NOMO-1 treated with DMSO at 0.1 percent for 48 hours (cell line): ENCODE results near the gene KAZN.

Experiments used
- DNase-seq: peaks from one replicate; lab custom pipeline; 2025; ENCODE audit not compliant: unreplicated experiment; lab: John Stamatoyannopoulos, UW

The KAZN gene

DNA sequence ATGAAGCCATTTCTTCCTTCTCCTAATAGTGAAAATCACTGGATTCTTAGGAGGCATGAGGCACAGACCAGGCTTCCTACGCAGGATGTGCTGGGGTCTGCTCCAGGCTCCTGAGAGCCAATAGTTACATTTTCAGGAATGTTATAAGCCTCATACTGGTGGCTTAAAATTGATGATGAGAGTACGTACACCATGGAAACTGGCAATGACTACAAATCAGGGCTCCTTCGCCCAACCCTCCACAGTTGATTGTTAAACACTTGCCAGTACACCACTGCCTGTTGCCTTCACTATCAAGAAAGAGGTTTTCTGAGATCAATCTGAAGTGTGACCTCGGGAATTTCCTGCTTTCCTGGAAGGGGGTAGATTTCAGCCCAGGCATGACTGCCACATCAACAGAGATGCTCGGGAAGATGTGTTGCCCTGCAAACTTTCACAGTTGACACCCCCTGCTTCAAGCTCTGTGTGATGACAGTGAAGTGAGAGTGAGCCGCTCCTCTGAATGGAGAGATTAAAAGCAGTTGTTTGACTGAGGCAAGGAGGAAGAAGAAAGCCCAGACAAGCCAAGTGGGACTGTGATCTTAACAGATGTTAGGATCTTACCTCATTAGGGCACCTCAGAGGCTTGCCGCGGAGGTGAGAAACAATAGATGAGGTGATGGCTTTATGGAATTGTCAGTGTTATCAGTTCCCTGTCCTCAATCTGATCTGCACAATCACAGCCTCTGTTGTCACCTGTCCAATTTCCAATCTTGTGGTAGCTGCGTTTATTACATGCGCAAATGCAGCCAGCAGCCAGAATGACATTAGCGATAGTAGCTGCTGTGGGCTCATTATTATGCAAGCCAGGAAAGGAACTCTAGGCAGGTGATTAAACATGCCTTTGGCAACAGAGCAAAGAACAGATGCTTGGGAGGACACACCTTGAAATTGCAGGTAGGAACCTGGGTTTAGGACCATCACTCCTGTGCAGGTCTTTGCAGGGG, 277.3 kb downstream of the KAZN start:
- no peak for DNase-seq

DNA sequence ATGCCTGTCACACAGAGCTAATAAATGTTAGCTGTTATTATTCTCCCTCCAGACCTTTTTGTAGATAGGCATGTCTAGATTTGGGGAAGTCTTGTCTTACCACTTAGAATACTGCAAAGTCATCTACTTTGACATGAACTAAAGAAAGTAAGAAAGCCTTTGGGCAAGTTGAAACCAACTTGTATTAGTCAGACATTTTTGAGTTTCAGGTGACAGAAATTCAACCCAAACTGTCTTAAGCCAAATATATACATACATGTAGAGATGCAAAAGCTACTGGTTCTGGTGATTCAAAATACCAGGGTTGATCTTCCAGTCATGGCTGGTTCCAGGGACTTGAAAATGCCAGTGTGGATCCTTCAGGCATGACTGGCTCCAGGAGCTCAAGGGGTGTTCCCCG, 278.3 kb downstream of the KAZN start:
- no peak for DNase-seq

DNA sequence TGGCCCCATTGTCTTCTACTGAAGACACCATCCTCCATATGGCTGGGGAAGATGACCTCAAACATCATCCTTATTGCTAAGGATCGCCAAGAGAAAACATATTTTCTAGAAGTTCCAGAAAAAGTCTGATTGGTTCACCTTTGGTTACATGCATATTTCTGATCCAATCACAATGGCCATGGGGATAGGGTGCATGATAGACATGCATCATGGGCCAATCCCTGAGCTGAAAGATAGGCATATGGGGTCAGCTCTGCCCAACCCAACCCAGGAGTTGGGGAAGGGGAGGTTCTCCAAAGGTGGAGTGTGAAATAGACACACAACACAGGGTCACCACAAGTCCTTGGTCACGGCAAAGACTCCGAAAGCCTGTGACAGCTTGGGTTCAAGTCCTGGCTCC, 278.7 kb downstream of the KAZN start:
- no peak for DNase-seq

DNA sequence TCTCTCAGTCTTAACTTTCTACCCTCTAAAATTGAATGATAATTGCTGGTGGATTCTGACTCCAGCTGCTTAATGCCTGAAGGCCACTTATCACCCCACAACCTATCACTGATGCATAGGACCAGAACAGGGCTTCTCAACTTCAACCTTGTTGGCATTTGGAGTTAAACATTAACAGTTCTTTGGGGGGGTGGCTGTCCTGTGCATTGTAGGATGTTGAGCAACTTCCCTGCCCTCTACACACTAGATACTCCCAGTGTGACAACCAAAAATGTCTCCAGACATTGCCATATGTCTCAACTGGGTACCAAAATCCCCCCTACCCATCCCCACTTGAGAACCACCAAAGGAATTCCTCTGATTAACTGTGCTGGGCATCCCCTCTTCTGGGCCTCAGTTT, 279.6 kb downstream of the KAZN start:
- DNase-seq: no peak

DNA sequence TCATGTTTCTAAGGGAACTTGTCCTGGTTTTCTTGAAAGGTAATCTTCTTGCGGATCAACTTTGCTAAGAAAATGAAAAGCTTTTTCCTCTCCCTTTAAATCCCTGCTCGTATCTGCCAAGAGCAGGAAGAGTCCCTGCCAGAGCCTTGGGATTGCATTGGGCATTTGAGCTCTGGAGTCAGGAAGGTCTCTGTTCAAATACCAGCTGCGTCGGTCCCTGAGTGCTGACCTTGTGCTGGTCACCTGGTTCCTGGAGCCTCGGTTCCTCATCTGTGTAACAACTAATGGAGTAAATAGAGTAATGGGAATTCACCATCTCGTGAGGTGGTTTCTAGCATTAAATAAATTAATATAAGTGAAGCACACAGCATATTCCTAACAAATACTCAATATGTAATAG, 280.5 kb downstream of the KAZN start:
- DNase-seq: no peak

DNA sequence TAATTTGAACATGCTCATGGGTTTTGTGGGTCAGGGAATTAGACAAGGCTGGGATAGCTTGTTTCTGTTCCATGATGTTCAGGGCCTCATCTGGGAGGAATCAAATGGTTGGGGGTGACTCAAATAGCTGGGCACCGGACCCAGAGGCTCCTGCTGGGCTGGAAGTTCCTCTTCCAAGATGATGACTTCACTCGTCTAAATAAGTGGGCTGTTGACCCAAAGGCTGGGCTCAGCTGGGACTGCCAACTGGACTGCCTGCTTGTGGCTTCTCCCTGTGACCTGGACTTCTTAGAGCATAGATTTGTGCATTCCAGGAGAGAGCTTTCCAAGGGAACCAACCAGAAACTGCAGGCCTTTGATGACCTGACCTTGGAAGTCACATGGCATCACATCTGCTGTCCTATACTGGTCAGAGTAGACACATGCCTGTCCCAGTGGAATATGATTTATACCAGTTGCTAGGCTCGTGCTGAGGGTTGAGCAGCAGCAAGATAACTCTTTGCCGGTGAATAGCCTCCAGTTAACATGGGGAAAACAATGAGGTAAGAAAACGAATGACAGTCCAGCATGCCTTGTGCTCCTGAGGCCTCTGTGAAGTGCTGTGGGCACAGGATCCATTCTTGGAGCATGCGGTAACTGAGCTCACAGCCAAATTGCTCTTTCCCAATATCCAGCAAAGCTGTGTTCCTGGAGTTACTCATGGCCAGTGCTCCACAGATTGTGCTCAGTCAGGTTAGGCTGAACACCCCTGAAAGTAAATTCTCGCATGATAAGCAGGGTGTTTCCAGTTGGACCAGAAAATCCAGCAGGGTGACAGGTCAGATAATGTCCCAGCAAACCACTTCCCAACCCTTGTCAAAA, 282.2 kb downstream of the KAZN start:
- DNase-seq: no peak

DNA sequence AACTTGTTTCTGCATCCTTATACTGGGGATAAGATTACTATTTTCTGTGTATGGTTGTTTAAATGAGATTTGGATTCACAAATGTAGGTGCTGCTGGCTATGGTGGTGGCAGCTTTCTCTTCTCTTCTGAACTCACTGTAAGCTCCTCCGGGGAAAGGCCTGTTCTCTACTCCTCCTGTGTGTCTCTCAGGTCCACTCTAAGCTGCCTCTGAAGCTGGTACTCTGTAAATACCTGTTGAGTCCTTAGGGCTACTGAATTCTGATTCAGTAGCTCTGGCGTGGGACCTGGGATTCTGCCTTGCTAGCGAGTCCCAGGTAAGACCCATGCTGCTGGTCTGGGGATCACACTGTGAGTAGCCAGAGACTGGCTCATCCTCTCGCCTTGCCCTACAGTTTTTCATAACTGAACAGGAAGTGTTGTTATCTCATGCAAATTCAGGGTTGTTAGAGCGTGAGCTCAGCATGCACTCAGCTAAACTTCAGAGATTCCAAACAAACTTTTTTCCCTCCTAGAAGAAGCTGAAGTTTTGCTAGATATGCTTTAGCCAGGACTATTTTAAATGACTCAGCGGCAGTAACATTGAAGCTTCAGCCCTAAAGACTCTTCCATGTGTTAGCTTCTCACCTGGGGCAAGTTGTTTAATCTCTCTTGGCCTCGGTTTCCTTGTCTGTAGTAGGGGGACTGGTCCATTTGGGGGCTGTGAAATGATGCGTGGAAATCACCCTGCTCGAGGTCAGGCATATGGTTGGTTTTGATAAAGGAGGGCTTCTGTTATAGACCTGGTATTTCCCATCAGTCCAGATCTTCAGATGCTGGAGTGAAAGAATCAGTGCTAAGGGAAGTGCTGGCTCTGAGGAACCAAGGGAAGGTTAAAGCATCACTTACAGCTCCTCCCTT, 283.5 kb downstream of the KAZN start:
- no peak for DNase-seq

DNA sequence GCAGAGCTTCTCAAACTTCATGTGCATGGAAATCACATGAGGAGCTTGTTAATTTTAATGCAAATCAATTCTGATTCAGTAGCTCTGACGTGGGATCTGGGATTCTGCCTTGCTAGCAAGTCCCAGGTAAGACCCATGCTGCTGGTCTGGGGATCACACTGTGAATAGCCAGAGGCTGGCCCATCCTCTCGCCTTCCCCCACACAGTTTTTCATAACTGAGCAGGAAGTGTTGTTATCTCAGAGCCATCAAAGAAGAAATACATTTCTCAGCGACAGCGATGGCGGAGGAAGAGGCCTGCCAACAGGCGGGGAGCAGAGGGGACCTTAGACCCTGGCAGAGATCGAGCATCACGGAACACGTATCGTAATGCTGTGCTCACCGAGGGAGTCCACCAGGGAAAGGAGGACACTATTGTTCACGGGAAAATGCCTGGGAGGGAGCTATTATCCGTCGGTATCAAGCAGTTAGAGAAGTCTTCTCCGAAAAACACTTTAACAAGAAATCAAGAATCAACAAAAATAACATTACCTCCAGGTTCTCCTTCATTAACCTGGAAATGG, 286.2 kb downstream of the KAZN start:
- DNase-seq: no peak

DNA sequence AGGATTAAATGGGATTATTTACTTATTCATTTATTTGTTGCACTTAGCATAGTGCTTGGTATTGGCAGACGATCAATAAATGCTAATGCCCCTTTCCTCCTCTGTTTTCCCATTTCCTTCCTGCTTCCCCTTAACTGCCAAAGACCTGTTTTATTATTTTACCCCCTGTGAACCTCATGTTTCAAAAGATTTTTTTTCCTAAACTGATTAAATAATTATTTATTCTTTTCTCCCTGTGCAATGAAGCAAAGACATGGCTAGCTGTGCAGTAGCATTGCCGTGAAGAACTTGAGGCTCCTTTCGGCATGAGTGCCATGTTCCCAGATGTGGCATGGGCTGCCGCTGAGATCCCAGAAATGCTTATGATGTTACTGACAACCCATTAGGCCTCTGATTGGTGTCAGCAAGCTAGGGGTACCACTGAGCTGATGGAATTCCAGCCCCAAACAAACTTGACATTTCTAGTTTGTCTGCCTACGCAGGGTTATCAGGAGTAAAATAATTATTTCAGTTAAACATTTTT, 288.6 kb downstream of the KAZN start:
- DNase-seq: no peak

DNA sequence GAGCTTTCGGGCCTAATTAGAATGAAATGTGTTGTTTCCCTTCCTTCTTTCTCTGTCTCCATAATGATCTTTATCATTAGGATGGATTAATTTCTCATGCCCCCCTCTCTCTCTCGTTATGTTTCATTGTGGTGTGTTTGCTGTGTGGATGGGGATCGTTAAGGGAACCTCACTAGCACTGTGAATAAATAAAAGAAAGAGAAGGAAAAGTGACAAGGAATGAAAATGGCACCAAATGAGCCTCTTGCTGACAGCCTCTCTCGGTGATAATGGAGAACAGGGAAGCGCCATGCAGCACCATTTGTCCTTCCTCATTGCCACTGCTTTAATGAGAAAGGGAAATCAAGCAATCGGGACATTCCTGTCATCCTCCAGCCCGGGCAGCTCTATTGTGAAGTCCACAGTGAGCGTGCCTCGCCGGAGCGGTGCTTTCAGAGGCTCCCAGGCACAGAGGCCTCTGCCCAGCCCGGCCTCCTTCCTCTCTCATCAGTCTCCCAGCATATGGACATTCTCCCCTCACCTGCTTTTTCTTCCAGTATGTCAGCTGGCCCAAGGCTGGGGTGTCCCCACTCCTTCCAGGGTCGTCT, 289.4 kb downstream of the KAZN start:
- no peak for DNase-seq

DNA sequence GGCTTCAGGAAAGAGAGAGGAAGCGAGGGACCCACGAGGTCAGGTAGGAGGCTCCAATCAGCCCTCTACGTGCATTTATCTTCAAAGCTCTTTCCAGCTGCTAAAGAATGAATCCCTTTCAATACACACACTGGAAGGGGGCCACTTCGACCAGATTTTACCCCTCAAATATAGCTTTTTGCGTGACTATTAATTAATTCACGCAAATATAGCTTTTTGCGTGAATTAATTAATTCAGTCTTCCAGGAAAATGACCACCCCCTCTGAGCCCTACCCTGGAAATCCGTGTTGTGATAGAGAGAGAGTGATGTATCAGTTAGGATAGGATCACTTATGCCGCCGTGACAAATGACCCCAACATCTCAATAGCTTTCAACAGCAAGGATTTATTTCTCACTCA, 289.9 kb downstream of the KAZN start:
- DNase-seq: no peak

DNA sequence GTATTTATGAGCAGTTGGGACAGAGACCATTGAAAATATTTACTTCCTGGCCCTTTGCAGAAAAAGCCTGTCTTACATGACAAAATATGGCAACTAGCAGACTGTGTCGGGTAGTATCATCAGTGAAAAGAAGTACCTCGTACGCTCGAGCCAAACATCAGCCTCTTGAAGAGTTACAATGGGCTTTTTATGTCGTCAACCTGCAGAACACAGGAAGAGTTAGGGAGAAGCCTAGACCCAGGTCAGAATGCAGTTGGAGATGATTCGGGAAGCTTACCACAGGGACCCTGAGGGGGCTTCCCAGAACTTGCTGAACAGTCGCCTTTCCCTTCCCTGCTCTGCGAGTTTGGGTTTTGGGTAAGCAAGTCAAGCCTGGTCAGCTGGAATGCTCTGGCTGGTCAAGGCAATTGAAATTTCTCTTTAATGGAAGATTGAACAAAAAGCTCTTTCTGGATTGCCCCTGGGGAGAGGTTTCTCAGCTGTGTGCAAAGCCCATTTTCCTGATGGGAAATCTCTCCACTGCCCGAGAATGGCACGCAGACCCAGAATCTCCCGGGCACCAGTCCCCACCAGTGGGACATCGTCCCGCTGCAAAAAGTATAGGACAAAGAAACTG, 291.4 kb downstream of the KAZN start:
- no peak for DNase-seq

DNA sequence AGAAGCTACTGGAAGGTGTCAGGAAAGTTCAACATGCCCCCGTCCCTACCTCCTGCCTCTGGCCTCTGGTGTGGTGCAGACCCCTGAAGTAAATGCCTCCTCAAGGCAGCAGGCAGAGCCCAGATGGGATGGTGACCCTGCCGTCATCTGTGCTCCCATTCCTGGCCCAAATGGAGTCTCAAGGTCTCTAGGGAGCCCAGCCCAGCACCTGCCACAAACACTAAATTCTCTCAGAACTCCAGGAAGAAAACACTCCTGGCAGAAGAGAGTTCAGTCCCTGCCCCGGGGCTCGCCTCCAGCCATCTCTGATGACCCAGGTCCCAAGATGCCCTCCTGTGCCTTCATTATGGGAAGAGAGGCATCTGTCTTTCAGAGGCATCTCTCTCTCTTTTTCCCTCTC, 293.5 kb downstream of the KAZN start:
- no peak for DNase-seq

DNA sequence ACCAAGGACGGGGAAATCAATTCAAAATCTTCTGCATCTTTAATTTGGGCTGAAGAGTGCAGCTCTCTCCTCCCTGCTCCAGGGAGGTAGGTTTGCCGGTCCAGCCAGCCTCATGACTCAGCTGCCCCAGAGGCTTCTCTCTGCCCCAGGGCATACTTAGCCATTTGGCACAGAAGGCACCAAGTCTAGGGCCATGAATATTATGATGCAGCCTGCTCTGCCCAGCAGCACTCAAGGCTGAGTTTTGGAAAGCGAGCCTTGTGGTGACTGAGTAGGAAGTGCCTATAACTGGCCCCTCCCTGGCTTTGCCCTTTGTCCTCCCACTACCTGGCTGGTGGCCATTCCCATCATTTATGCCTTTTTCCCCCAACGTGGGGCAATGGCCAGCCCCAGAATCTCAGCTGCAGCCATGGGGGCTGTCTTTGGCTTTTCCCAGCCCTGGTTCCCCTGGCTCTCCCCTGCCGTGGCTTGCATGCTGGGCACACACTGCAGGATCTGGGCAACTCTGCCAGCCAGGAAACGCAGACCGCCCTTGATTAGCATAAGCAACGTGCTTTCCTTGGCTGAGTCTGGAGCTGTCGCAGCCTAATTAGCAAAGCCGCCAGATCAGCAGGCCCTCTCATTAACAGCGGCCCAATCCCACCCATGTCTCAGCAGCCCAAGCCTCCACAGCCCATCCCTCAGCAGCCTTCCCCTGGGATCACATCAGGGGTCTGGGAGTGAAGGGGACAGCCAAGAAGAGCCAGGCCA, 296.5 kb downstream of the KAZN start:
- DNase-seq: no peak

DNA sequence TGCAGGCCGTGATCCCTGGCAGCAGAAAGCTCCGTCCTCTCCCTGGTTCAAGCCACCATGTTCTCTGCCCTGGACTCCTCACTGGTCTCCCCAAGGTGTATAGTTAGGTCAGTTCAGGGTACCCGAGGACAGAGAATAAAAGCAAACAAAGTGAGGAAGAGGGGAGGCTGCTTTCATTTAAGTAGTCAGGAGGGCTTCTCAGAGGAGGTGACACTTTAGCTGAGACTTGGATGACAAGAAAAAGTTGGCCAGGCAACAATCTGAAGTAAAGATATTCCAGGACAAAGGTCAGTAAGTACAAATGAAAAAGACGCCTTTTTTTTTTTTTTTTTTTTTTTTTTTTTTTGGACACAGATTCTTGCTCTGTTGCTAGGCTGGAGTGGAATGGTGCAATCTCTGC, 297.2 kb downstream of the KAZN start:
- DNase-seq: no peak

DNA sequence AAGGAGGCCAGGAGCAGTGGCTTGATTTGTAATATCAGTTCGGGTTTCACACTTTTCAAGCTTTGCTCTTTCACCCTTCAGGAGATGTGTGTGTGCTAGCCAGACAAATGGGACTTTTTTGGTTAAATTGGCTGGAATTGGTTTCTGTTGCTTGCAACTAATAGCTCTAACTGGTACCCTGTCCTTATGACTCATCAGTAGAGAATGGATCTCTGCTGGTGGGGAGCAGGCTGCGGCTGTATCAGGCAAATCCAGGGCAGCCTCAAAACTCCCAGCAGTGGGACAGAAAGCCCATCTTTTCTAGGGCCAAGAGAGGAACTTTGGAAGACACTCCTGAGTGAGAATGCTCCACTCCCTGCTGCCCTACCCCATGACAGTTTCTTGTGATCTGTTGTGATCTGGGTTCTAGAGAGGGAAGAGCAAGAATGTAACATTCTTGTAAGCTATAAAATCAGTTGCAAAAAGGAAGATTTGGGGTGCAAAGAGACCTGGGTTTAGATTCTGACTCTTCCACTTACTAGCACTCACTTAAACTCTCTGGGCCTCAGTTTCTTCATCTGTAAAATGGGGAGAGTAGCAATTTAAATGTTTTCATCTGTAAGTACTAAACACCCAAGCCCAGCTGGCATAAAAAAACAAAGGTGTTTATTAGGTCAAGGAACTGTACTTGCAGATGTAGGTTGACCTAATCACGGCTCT, 298.0 kb downstream of the KAZN start:
- DNase-seq: no peak

DNA sequence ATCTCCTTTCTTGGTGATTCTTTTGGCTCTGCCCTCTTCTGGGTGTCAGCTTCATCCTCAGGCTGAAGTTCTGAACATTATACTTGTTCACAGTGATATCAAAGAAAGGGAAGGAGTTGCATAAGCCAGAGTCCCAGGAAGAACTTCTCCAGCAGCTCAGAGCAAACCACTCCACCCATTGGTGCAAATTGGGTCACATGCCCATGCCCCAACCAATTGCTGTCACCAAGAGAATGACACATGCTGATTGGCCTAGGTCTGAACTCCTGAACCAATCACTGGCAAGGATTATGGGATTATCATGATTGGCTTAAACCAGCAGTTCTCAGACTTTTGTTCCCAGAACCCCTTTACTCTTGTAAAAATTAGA, 298.6 kb downstream of the KAZN start:
- DNase-seq: no peak

DNA sequence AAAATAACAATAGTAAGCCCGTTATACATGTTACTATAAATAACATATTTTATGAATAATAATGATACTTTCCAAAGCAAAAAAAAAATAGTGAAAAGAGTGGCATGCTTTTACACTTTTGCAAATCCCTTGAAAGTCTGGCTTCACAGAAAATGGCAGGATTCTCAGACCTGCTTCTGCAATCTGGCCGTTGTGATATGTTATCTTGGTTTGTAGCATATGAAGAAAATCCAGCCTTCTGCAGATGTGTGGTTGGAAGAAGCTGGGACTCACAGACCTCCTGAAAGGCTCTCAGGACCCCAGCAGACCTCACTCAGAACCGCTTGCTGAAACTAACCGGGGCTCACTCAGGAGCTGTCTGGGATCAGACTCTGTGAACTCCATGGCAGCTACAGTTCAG, 299.1 kb downstream of the KAZN start:
- no peak for DNase-seq
